Transverse colon (tissue), 4 donors: ENCODE results near the gene MEIS2. TPM values are rescaled to one million over a fixed set of nuclear protein-coding genes. Genes with fewer than 3 reads are reported as not detected.

Source experiments
- DNase-seq: peaks from one replicate; pipeline ENCODE4 v3.0.0-alpha.2; 2019
- H3K27ac ChIP-seq, 4 donors: fragments of 200-600 bp; sonication (generic); 2 replicates each; pipeline ENCODE4 v1.5.1; 2016 to 2018; ENCODE audit warnings: inconsistent platforms in 4 of 4
- H3K27me3 ChIP-seq: fragments of 200-600 bp; sonication (generic); 2 replicates; pipeline ENCODE4 v1.5.1; 2017; ENCODE audit warnings: inconsistent platforms
- H3K36me3 ChIP-seq, 4 donors: fragments of 200-600 bp; sonication (generic); 2 replicates each; pipeline ENCODE4 v1.5.1; 2017 to 2019; ENCODE audit warnings: inconsistent platforms in 4 of 4
- H3K4me1 ChIP-seq, 4 donors: fragments of 200-600 bp; sonication (generic); 2 replicates each; pipeline ENCODE4 v1.5.1; 2017 to 2020; ENCODE audit warnings: inconsistent platforms in 4 of 4
- H3K4me3 ChIP-seq, 4 donors: fragments of 200-600 bp; sonication (generic); 1 replicate in 1 of 4; 2 replicates in 3 of 4; pipeline versions ENCODE4 v1.5.1 to v1.6.1; 2017 to 2019; ENCODE audit warnings: inconsistent platforms in 4 of 4
- H3K9me3 ChIP-seq, 2 donors: fragments of 200-600 bp; sonication (generic); 2 replicates each; pipeline ENCODE4 v1.5.1; 2017 to 2019; ENCODE audit warnings: inconsistent platforms in 2 of 2
- EP300 ChIP-seq: sonication (generic); formaldehyde crosslinking; IDR thresholded peaks from one replicate; pipeline ENCODE4 v1.6.1; 2017; ENCODE audit warnings: antibody characterized with exemption, low read depth
- POLR2A ChIP-seq: fragments of 450-650 bp; IDR thresholded peaks from one replicate; pipeline ENCODE4 v1.6.1; 2016; ENCODE audit warnings: antibody characterized with exemption, mild to moderate bottlenecking, moderate library complexity
- POLR2AphosphoS5 ChIP-seq, 3 donors: sonication (generic); formaldehyde crosslinking; IDR thresholded peaks; one replicate each; pipeline ENCODE4 v1.6.1; 2016; ENCODE audit warnings: antibody characterized with exemption in 3 of 3
- WGBS, 2 donors: methylation state at CpG; one replicate each; pipeline ENCODE4 v1.1.5; 2018; ENCODE audit warnings: low coverage in 1 of 2; 5-methylcytosine and 5-hydroxymethylcytosine counted together
- in situ Hi-C, 4 donors: fragments of 200-750 bp; cut with MboI; loops; one replicate each; pipeline versions ENCODE4 v1.15.0 to v1.15.1; 2017; ENCODE audit warnings: low sequenced_read_pairs in 3 of 4, low pct_ligation_motif_present in 1 of 4, low pct_unique_long_range_greater_than_20kb in 1 of 4
- intact Hi-C: fragments of 100-400 bp; cut with DNase I; formaldehyde crosslinking; loops from one replicate; pipeline ENCODE4 v1.15.1; 2023; ENCODE audit warnings: low total_unique reads
- total RNA-seq, 4 donors: library from RNA; depleted of rRNA; stranded (reverse); fragments of >200 nt; gene quantifications; one replicate each; pipeline ENCODE4 v1.1.0, GENCODE V29; 2016
- TF ChIP-seq, protein P1 (sequence below), 5 experiments: fragments of 200-600 bp in 3 of 5; fragments of 450-650 bp in 2 of 5; sonication (generic) in 3 of 5; IDR thresholded peaks; 1 replicate in 2 of 5; 2 replicates in 3 of 5; pipeline ENCODE4 v1.5.1; 2016 to 2017; ENCODE audit warnings: antibody characterized with exemption in 5 of 5, inconsistent platforms in 3 of 5, mild to moderate bottlenecking in 2 of 5, moderate library complexity in 1 of 5

Gene MEIS2
- total RNA-seq, 4 donors from 2014 or later, result 16.5 to 43.4 (median 32.7) TPM

DNA sequence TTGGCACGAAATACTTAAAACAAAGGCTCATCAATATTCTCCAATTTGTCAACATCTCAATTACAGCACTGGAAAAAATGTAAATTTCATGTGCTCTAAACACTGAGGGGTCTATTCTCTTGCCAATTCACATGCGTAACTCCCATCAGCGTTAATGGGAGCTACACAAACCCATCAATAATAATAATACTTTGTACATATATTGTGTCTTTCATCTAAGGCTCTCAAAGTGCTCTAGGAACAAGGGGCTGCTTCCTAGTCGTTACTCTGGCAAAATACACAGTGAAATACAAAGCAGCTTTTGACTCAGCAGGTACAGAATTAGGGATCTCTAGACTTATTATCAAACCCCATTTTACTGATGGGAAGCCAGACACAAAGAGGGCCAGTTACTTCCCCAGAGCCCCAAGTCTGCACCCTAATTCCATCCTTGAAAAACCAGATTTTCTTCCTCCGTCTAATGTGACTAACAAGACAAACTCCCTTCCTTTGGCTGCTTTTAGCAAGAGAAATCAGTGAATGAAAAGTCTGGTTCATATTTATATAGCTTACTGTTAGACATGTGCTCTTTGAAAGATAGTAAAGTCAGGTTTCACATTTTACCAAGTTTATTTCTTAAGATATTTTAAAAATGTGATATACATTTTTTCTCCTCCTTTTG, 20.0 kb downstream of the MEIS2 start:
- 37 to 49% methylated on average over 4 to 5 of the region's 5 CpGs for WGBS, 2 donors
- Histone ChIP-seq H3K27ac (peak overlapping the region in 2 of 4 donors; percentile 6 to 30), H3K27me3 (no peaks in the 10 kb centered on the region), H3K36me3 (no peaks in the 10 kb centered on the region), H3K4me1 (peaks cover 0 to 31% (median 0%) of the 10 kb centered on the region in 4 donors), H3K9me3 (no peaks in the 10 kb centered on the region), H3K4me3 (no peak overlapping the region)
- in situ Hi-C loops (no loop called here), intact Hi-C loops (no loop called here)
- DNase-seq, result no peak
- TF ChIP-seq, protein P1, sequence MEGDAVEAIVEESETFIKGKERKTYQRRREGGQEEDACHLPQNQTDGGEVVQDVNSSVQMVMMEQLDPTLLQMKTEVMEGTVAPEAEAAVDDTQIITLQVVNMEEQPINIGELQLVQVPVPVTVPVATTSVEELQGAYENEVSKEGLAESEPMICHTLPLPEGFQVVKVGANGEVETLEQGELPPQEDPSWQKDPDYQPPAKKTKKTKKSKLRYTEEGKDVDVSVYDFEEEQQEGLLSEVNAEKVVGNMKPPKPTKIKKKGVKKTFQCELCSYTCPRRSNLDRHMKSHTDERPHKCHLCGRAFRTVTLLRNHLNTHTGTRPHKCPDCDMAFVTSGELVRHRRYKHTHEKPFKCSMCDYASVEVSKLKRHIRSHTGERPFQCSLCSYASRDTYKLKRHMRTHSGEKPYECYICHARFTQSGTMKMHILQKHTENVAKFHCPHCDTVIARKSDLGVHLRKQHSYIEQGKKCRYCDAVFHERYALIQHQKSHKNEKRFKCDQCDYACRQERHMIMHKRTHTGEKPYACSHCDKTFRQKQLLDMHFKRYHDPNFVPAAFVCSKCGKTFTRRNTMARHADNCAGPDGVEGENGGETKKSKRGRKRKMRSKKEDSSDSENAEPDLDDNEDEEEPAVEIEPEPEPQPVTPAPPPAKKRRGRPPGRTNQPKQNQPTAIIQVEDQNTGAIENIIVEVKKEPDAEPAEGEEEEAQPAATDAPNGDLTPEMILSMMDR (IDR thresholded peaks at IDR 0.05), result no peak
- TF ChIP-seq EP300, result no peak
- TF ChIP-seq POLR2A, result no peak
- TF ChIP-seq POLR2AphosphoS5 (IDR thresholded peaks at IDR 0.05), result no peak

DNA sequence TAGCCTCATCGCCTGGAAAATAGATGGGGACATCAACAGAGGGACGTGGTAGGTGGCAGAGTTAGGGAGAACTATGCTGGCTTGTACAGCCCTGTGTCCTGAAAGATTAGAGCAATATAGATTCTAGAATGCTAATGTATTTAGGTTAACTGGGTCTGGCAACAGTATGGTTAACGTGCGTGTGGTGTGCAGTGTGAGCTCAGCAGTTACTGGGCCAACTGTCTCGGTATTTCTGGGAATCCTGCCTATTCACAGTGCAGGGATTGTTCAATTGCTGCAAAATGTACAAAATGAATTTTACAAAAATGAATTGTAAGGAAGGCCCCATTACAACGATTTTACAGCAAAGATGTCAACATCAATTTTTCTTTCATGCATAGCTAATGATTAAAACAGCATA, 20.6 kb downstream of the MEIS2 start:
- no peaks in the 10 kb centered on the region for H3K9me3 ChIP-seq
- H3K4me1 ChIP-seq, result peaks cover 0 to 31% (median 0%) of the 10 kb centered on the region in 4 donors
- WGBS, 2 donors, result 52 to 58% methylated on average over 6 of the region's 6 CpGs
- H3K27me3 ChIP-seq, result no peaks in the 10 kb centered on the region
- no peak for TF ChIP-seq POLR2AphosphoS5 (IDR thresholded peaks at IDR 0.05)
- TF ChIP-seq, protein P1 (IDR thresholded peaks at IDR 0.05), result no peak
- no peak for TF ChIP-seq POLR2A
- no peak for TF ChIP-seq EP300
- intact Hi-C loops (no loop called here), in situ Hi-C loops (no loop called here)
- H3K36me3 ChIP-seq, result no peaks in the 10 kb centered on the region
- peak overlapping the region in 2 of 4 donors; percentile 7 to 9 for H3K27ac ChIP-seq
- H3K4me3 ChIP-seq, result no peak overlapping the region
- no peak for DNase-seq

DNA sequence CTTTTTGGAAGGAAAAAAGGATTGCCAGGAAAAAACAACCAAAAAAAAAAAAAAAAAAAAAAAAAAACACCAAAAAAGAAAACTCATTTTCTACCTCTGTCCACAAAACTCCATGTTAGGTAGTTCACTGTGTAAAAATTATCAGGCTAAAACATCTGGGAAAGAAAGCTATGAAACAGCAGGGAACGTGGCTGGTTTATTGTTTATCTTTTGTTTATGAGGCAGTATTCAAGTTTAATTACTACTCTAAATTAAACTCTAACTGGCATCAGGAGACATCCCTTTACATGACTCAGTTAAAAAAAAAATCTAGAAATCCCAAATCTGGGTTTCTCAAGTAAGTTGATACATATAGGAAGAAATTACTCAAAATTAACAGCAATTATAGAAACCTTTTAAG, 21.8 kb downstream of the MEIS2 start:
- Histone ChIP-seq H3K9me3 (no peaks in the 10 kb centered on the region), H3K27ac (no peak overlapping the region), H3K4me1 (peaks cover 0 to 31% (median 0%) of the 10 kb centered on the region in 4 donors), H3K4me3 (no peak overlapping the region), H3K36me3 (no peaks in the 10 kb centered on the region), H3K27me3 (no peaks in the 10 kb centered on the region)
- intact Hi-C loops (no loop called here), in situ Hi-C loops (no loop called here)
- WGBS, 2 donors, result 4 to 6% methylated on average over 1 of the region's 1 CpG
- TF ChIP-seq, protein P1 (IDR thresholded peaks at IDR 0.05), result no peak
- TF ChIP-seq POLR2AphosphoS5 (IDR thresholded peaks at IDR 0.05), result no peak
- DNase-seq, result no peak

DNA sequence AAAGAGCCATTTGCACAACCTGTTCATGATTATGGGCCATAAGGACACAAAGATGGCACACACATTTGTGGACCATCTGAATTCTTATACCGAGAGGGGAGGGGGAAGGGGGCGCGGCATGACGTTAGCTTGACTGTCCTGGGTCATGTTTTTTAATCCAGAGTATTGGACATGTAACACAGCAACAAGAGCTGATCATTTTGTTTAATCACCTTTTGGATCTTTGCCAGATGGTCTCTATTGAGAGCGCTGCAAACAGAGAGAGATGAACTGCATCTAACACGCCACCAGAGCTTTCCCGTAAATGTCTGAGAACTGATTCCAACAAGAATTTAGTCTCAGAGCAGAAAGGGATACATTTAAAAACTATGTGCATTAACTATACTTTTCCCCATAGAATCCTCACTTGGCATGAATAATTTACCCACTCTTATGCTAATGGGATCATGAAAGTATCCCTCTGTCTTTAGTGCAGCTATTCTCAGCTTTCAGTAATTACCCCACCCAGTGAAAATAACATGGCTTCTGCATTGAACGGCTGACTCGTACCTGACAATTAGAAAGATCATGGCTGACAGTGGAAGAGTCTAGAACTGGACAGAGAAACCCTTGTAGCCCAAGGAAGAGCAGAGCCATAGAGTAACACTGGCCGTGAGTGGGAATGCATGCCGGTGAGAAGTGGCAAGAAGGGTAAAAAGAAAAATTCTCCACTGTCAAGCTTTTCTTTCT, 22.6 kb downstream of the MEIS2 start:
- no peaks in the 10 kb centered on the region for H3K9me3 ChIP-seq
- H3K4me3 ChIP-seq, result no peak overlapping the region
- H3K4me1 ChIP-seq, result peaks cover 0 to 29% (median 0%) of the 10 kb centered on the region in 4 donors
- TF ChIP-seq POLR2A (no peak), EP300 (no peak), POLR2AphosphoS5 (IDR thresholded peaks at IDR 0.05) (no peak)
- TF ChIP-seq, protein P1 (IDR thresholded peaks at IDR 0.05), result no peak
- in situ Hi-C loops (no loop called here), intact Hi-C loops (no loop called here)
- H3K27ac ChIP-seq, result no peak overlapping the region
- 76 to 77% methylated on average over 8 to 11 of the region's 11 CpGs for WGBS, 2 donors
- DNase-seq, result no peak
- H3K27me3 ChIP-seq, result no peaks in the 10 kb centered on the region
- H3K36me3 ChIP-seq, result no peaks in the 10 kb centered on the region
